DND-41 (cell line): Measurements from ENCODE around the gene SSTR3.
"Not testable (repeated sequence)": the region's sequence is repeated elsewhere in the genome, so short reads cannot be mapped to it uniquely, and the experiment has no call there.

Experiments used
- ATAC-seq: fragments of 200-7000 bp; cut with Tn5 transposase; 3 replicates; pipeline ENCODE4 v1.9.1; 2021; ENCODE audit warnings: low read depth; ENCODE audit not compliant: insufficient read depth
- DNase-seq: peaks from one replicate; pipeline ENCODE4 v3.0.0-alpha.2; 2020
- H2AFZ ChIP-seq: 2 replicates; pipeline ENCODE4 v1.6.0; 2012; ENCODE audit warnings: low read depth, low read length
- H3K27ac ChIP-seq: 2 replicates; pipeline ENCODE4 v1.5.1; 2012; ENCODE audit warnings: low read length, inconsistent platforms
- H3K27me3 ChIP-seq: fragments of 200-600 bp; sonication (generic); 2 replicates; pipeline ENCODE4 v1.6.0; 2012; ENCODE audit warnings: low read length, mild to moderate bottlenecking, inconsistent platforms; ENCODE audit not compliant: insufficient read depth, poor library complexity
- H3K36me3 ChIP-seq: 2 replicates; pipeline ENCODE4 v1.5.1; 2012; ENCODE audit warnings: low read length, inconsistent platforms; ENCODE audit not compliant: insufficient read depth
- H3K4me1 ChIP-seq: 2 replicates; pipeline ENCODE4 v1.5.1; 2012; ENCODE audit warnings: mild to moderate bottlenecking, low read length; ENCODE audit not compliant: insufficient read depth
- H3K4me2 ChIP-seq: 2 replicates; pipeline ENCODE4 v1.6.0; 2012; ENCODE audit warnings: mild to moderate bottlenecking, moderate library complexity, low read length, inconsistent platforms; ENCODE audit not compliant: insufficient read depth
- H3K4me3 ChIP-seq, 2 experiments: fragments of 200-600 bp in 1 of 2; shearing (Covaris generic) in 1 of 2; 2 replicates each; pipeline ENCODE4 v1.5.1; 2012 to 2016; ENCODE audit warnings: inconsistent platforms in 2 of 2, low read length in 2 of 2, mild to moderate bottlenecking in 2 of 2, low read depth in 1 of 2, moderate library complexity in 1 of 2
- H3K79me2 ChIP-seq: 2 replicates; pipeline ENCODE4 v1.6.0; 2012; ENCODE audit warnings: low read length, inconsistent platforms; ENCODE audit not compliant: insufficient read depth
- H3K9ac ChIP-seq: 2 replicates; pipeline ENCODE4 v1.6.0; 2012; ENCODE audit warnings: low read depth, mild to moderate bottlenecking, inconsistent platforms, low read length, moderate library complexity
- H3K9me3 ChIP-seq: 2 replicates; pipeline ENCODE4 v1.5.1; 2012; ENCODE audit warnings: low read length, moderate library complexity, mild to moderate bottlenecking, inconsistent platforms; ENCODE audit not compliant: insufficient read depth, severe bottlenecking
- H4K20me1 ChIP-seq: 2 replicates; pipeline ENCODE4 v1.6.0; 2012; ENCODE audit warnings: low read length; ENCODE audit not compliant: insufficient read depth
- CTCF ChIP-seq: IDR thresholded peaks from 2 replicates; pipeline ENCODE4 v1.5.1; 2012; ENCODE audit warnings: borderline replicate concordance, low read length, moderate library complexity, mild to moderate bottlenecking; ENCODE audit not compliant: poor library complexity, severe bottlenecking; ENCODE audit errors: extremely low read depth
- EZH2 ChIP-seq: IDR thresholded peaks from 3 replicates; pipeline ENCODE4 v1.6.1; 2012; ENCODE audit warnings: borderline replicate concordance, low read depth, mild to moderate bottlenecking, moderate library complexity, low read length, inconsistent platforms; ENCODE audit not compliant: severe bottlenecking

SSTR3 gene

GRCh38 chr22:37172266-37173245 lies 39.7 kb downstream of the SSTR3 start:
- H3K27me3 ChIP-seq, result peaks cover 14% of the 10 kb centered on the region
- H3K4me2 ChIP-seq, result no peak overlapping the region
- H3K36me3 ChIP-seq, result no peaks in the 10 kb centered on the region
- no peak for DNase-seq
- H3K4me1 ChIP-seq, result no peaks in the 10 kb centered on the region
- H2AFZ ChIP-seq, result no peak overlapping the region
- no peaks in the 10 kb centered on the region for H3K9me3 ChIP-seq
- TF ChIP-seq CTCF, result no peak
- no peak for TF ChIP-seq EZH2
- no peak for ATAC-seq
- H3K27ac ChIP-seq, result no peak overlapping the region
- no peak overlapping the region for H3K4me3 ChIP-seq
- H3K79me2 ChIP-seq, result no peaks in the 10 kb centered on the region
- no peaks in the 10 kb centered on the region for H4K20me1 ChIP-seq
- H3K9ac ChIP-seq, result no peak overlapping the region

- no peak for DNase-seq
- H4K20me1 ChIP-seq, result no peaks in the 10 kb centered on the region
- H3K79me2 ChIP-seq, result no peaks in the 10 kb centered on the region
- no peaks in the 10 kb centered on the region for H3K9me3 ChIP-seq
- ATAC-seq, result no peak
- H3K4me2 ChIP-seq, result no peak overlapping the region
- no peak overlapping the region for H3K9ac ChIP-seq
- H3K27me3 ChIP-seq, result peaks cover 10% of the 10 kb centered on the region
- H3K36me3 ChIP-seq, result no peaks in the 10 kb centered on the region
- no peak overlapping the region for H2AFZ ChIP-seq
- no peak overlapping the region for H3K4me3 ChIP-seq
- TF ChIP-seq EZH2 (no peak), CTCF (no peak)
- peaks cover 5% of the 10 kb centered on the region for H3K4me1 ChIP-seq
- H3K27ac ChIP-seq, result no peak overlapping the region
Measured at GRCh38 chr22:37171662-37172061, 40.6 kb downstream of the SSTR3 start.

- ATAC-seq, H3K79me2 ChIP-seq, H3K9me3 ChIP-seq: not testable (repeated sequence)
Measured at GRCh38 chr22:37170689-37171405, 41.4 kb downstream of the SSTR3 start.

More at GRCh38 chr22:37170689-37171405, 41.4 kb downstream of the SSTR3 start:
- H3K4me3 ChIP-seq, H2AFZ ChIP-seq, H3K36me3 ChIP-seq, H3K4me1 ChIP-seq, H4K20me1 ChIP-seq, H3K4me2 ChIP-seq, DNase-seq, H3K9ac ChIP-seq, H3K27ac ChIP-seq: not testable (repeated sequence)
- peaks cover 10% of the 10 kb centered on the region for H3K27me3 ChIP-seq
